Loucy (cell line): Measurements from ENCODE around the gene MAP2K4.

Experiments used
- H2AFZ ChIP-seq: fragments of 200-600 bp; sonication (generic); 2 replicates; pipeline ENCODE4 v1.6.0; 2016; ENCODE audit warnings: antibody characterized with exemption, mild to moderate bottlenecking, low read length, moderate library complexity
- H3F3A ChIP-seq: fragments of 200-600 bp; 2 replicates; pipeline ENCODE4 v1.6.0; 2016; ENCODE audit warnings: antibody characterized with exemption, low read depth, mild to moderate bottlenecking
- H3K27me3 ChIP-seq: fragments of 200-600 bp; sonication (generic); 2 replicates; pipeline ENCODE4 v1.6.1; 2014; ENCODE audit warnings: low read length, mild to moderate bottlenecking; ENCODE audit not compliant: insufficient read depth, poor library complexity, severe bottlenecking
- H3K36me3 ChIP-seq: fragments of 200-600 bp; sonication (generic); 2 replicates; pipeline ENCODE4 v1.6.1; 2016; ENCODE audit warnings: low read length; ENCODE audit not compliant: insufficient read depth
- H3K4me1 ChIP-seq: fragments of 200-600 bp; sonication (generic); 2 replicates; pipeline ENCODE4 v1.5.1; 2014; ENCODE audit warnings: low read length, mild to moderate bottlenecking; ENCODE audit not compliant: insufficient read depth, poor library complexity, severe bottlenecking
- H3K4me2 ChIP-seq: fragments of 200-600 bp; sonication (generic); 2 replicates; pipeline ENCODE4 v1.6.0; 2014; ENCODE audit warnings: antibody characterized with exemption, low read length, low read depth, mild to moderate bottlenecking; ENCODE audit not compliant: poor library complexity, severe bottlenecking
- H3K4me3 ChIP-seq: fragments of 200-600 bp; sonication (generic); 2 replicates; pipeline ENCODE4 v1.5.1; 2014; ENCODE audit warnings: low read length, mild to moderate bottlenecking, mixed read lengths; ENCODE audit not compliant: poor library complexity, severe bottlenecking
- H3K79me2 ChIP-seq: fragments of 200-600 bp; sonication (generic); 2 replicates; pipeline ENCODE4 v1.6.1; 2014; ENCODE audit warnings: low read length; ENCODE audit not compliant: insufficient read depth
- H3K9ac ChIP-seq: fragments of 200-600 bp; sonication (generic); 2 replicates; pipeline ENCODE4 v1.6.0; 2014; ENCODE audit warnings: mild to moderate bottlenecking, low read depth, low read length, moderate library complexity; ENCODE audit not compliant: poor library complexity, severe bottlenecking
- H3K9me2 ChIP-seq: fragments of 200-600 bp; sonication (generic); replicated peaks from 2 replicates; pipeline ENCODE4 v1.6.1; 2016; ENCODE audit warnings: low read depth, low read length, mixed read lengths
- H3K9me3 ChIP-seq: fragments of 200-600 bp; sonication (generic); 2 replicates; pipeline ENCODE4 v1.6.1; 2014; ENCODE audit warnings: mild to moderate bottlenecking, antibody characterized with exemption, low read length, low read depth; ENCODE audit not compliant: insufficient read depth
- H4K20me1 ChIP-seq: fragments of 200-600 bp; sonication (generic); 2 replicates; pipeline ENCODE4 v1.6.0; 2014; ENCODE audit warnings: antibody characterized with exemption, low read length, mild to moderate bottlenecking; ENCODE audit not compliant: insufficient read depth, poor library complexity, severe bottlenecking
- EZH2phosphoT487 ChIP-seq: fragments of 200-600 bp; IDR thresholded peaks from 2 replicates; pipeline ENCODE4 v1.6.1; 2018; ENCODE audit warnings: antibody characterized with exemption, mild to moderate bottlenecking, moderate library complexity, borderline replicate concordance
- TF ChIP-seq, protein P1 (sequence below): fragments of 200-600 bp; sonication (generic); conservative IDR thresholded peaks from 2 replicates; pipeline ENCODE4 v1.5.1; 2014; ENCODE audit warnings: mild to moderate bottlenecking, antibody characterized with exemption, low read length

The MAP2K4 gene

GRCh38 chr17:12094336-12094735 is 73.7 kb downstream of the MAP2K4 start:
- Histone ChIP-seq H3F3A (no peaks in the 10 kb centered on the region), H3K4me2 (no peak overlapping the region), H3K4me3 (no peak overlapping the region), H2AFZ (no peak overlapping the region), H3K36me3 (peaks cover 27% of the 10 kb centered on the region; the same call in 1 of the 2 replicates), H3K79me2 (peaks cover 7% of the 10 kb centered on the region; the same call in 1 of the 2 replicates), H3K9me2 (no peaks in the 10 kb centered on the region), H4K20me1 (peaks cover 4% of the 10 kb centered on the region), H3K9ac (no peak overlapping the region), H3K4me1 (no peaks in the 10 kb centered on the region), H3K27me3 (no peaks in the 10 kb centered on the region), H3K9me3 (no peaks in the 10 kb centered on the region)
- no peak for TF ChIP-seq EZH2phosphoT487
- TF ChIP-seq, protein P1, sequence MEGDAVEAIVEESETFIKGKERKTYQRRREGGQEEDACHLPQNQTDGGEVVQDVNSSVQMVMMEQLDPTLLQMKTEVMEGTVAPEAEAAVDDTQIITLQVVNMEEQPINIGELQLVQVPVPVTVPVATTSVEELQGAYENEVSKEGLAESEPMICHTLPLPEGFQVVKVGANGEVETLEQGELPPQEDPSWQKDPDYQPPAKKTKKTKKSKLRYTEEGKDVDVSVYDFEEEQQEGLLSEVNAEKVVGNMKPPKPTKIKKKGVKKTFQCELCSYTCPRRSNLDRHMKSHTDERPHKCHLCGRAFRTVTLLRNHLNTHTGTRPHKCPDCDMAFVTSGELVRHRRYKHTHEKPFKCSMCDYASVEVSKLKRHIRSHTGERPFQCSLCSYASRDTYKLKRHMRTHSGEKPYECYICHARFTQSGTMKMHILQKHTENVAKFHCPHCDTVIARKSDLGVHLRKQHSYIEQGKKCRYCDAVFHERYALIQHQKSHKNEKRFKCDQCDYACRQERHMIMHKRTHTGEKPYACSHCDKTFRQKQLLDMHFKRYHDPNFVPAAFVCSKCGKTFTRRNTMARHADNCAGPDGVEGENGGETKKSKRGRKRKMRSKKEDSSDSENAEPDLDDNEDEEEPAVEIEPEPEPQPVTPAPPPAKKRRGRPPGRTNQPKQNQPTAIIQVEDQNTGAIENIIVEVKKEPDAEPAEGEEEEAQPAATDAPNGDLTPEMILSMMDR = no peak

DNA sequence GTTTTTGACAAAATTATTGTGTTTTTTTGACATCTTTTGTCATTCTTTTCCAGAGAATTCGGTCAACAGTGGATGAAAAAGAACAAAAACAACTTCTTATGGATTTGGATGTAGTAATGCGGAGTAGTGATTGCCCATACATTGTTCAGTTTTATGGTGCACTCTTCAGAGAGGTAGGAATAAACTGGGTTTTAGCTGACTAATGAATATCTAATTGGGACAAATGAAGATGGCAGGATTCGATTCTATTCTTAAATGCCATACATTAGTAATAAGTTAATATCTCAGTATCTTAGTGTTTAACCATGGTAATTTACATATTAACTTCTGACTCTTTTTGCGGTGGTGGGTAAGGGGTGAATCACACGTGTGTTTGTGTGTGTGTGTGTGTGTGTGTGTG is 74.8 kb downstream of the MAP2K4 start:
- H3K9me3 ChIP-seq = no peaks in the 10 kb centered on the region
- H3K27me3 ChIP-seq = no peaks in the 10 kb centered on the region
- H4K20me1 ChIP-seq = no peaks in the 10 kb centered on the region
- no peak overlapping the region for H3K4me3 ChIP-seq
- H3K9ac ChIP-seq = no peak overlapping the region
- no peaks in the 10 kb centered on the region for H3F3A ChIP-seq
- H3K4me1 ChIP-seq = no peaks in the 10 kb centered on the region
- no peaks in the 10 kb centered on the region for H3K9me2 ChIP-seq
- H3K36me3 ChIP-seq = peaks cover 18% of the 10 kb centered on the region; the same call in 1 of the 2 replicates
- H2AFZ ChIP-seq = no peak overlapping the region
- no peak overlapping the region for H3K4me2 ChIP-seq
- TF ChIP-seq, protein P1 = no peak
- TF ChIP-seq EZH2phosphoT487 = no peak
- peaks cover 3% of the 10 kb centered on the region; the same call in 1 of the 2 replicates for H3K79me2 ChIP-seq

DNA sequence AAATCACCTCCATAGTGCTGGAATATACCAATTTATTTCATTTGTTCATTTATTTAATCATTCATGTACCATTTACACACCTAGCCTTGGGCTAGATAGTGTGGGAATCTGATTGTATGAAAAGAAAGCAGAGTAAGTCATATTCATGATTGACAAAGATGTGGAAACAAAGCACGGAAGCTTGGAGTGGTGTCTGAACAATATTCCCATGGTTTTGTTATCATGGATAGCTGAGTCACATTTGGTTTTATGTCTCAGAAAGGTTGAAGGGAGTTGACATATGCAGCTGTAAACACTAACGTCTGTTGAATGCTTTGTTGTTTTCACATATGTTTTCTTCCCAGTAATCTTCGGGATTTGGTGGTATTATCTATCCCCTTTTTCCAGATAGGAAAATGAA is 76.6 kb downstream of the MAP2K4 start:
- no peak overlapping the region for H3K4me2 ChIP-seq
- no peaks in the 10 kb centered on the region for H3K9me3 ChIP-seq
- no peaks in the 10 kb centered on the region for H4K20me1 ChIP-seq

More for the DNA sequence above, 76.6 kb downstream of the MAP2K4 start:
- Histone ChIP-seq H2AFZ (no peak overlapping the region), H3K9me2 (no peaks in the 10 kb centered on the region), H3K27me3 (no peaks in the 10 kb centered on the region), H3K9ac (no peak overlapping the region), H3F3A (no peaks in the 10 kb centered on the region), H3K36me3 (peaks cover 22% of the 10 kb centered on the region; the same call in 1 of the 2 replicates), H3K4me1 (no peaks in the 10 kb centered on the region), H3K4me3 (no peak overlapping the region), H3K79me2 (no peaks in the 10 kb centered on the region)
- TF ChIP-seq, protein P1 = no peak
- TF ChIP-seq EZH2phosphoT487 = no peak
